ENCODE measurements around the gene NEURL3. TPM values are rescaled to one million over a fixed set of nuclear protein-coding genes. Genes with fewer than 3 reads are reported as not detected.

Gene NEURL3
- total and polyA plus RNA-seq, 2 of the 8 experiments (the other 6 are each of a cell fraction or from before 2014, with no cell fraction given): not detected

GRCh38 chr2:96471772-96472171 lies 33.4 kb downstream of the NEURL3 start (continued):
- TF ChIP-seq KDM1A (IDR thresholded peaks at IDR 0.05; ENCODE audit: borderline replicate concordance, low read length) (no peak), CBX5 (IDR thresholded peaks at IDR 0.05; ENCODE audit: low read depth, low read length) (no peak), CBX8 (IDR thresholded peaks at IDR 0.05; ENCODE audit: borderline replicate concordance, low read depth, low read length) (no peak), CTCF (IDR thresholded peaks at IDR 0.05; ENCODE audit: control extremely low read depth in 1 of 3, insufficient read depth in 1 of 3, low read depth in 1 of 3, low read length in 3 of 3) (no peak), SIX5 (IDR thresholded peaks at IDR 0.05; ENCODE audit: low read depth, low read length) (no peak)

Measured in H1 (cell line).